PC-3 (cell line): ENCODE data around the gene PPP6R1. TPM values are rescaled to one million over a fixed set of nuclear protein-coding genes. Genes with fewer than 3 reads are reported as not detected.

Experiments
- ATAC-seq: fragments of 200-7000 bp; cut with Tn5 transposase; 2 replicates; pipeline ENCODE4 v1.9.1; 2020; ENCODE audit warnings: mild to moderate bottlenecking, moderate library complexity
- BruUV-seq: library from RNA; stranded (reverse); fragments of 400-500 nt; replicated peaks from 2 replicates; lab custom pipeline; 2021; lab: Mats Ljungman, UMichigan
- CTCF ChIA-PET: fragments of 300-600 bp; sonication (Branson Sonifier 250); formaldehyde crosslinking; loops from one replicate; lab custom pipeline; 2022; ENCODE audit warnings: antibody characterized with exemption; lab: Charles Lee
- POLR2A ChIA-PET: fragments of 300-600 bp; sonication (Branson Sonifier 250); formaldehyde crosslinking; loops from one replicate; lab custom pipeline; 2022; ENCODE audit warnings: antibody characterized with exemption; ENCODE audit not compliant: unreplicated experiment; lab: Charles Lee
- DNase-seq: peaks from one replicate; pipeline ENCODE4 v3.0.0-alpha.2; 2015
- H2AFZ ChIP-seq: fragments of 300-600 bp; sonication (generic); 2 replicates; pipeline ENCODE4 v1.6.0; 2016; ENCODE audit warnings: antibody characterized with exemption, low read length
- H3F3A ChIP-seq: fragments of 300-600 bp; sonication (generic); one replicate; pipeline ENCODE4 v1.6.0; 2017; ENCODE audit warnings: antibody characterized with exemption, low read length, control low read depth, mild to moderate bottlenecking; ENCODE audit not compliant: unreplicated experiment
- H3K27ac ChIP-seq: fragments of 300-600 bp; sonication (generic); 2 replicates; pipeline ENCODE4 v1.5.1; 2016; ENCODE audit warnings: mild to moderate bottlenecking, low read length
- H3K27me3 ChIP-seq: fragments of 300-600 bp; sonication (generic); 2 replicates; pipeline ENCODE4 v1.6.1; 2016; ENCODE audit warnings: low read length, mixed read lengths
- H3K36me3 ChIP-seq: fragments of 300-600 bp; sonication (generic); 2 replicates; pipeline ENCODE4 v1.6.1; 2016; ENCODE audit warnings: low read depth, mixed run types, low read length, mixed read lengths
- H3K4me1 ChIP-seq: fragments of 300-600 bp; sonication (generic); 2 replicates; pipeline ENCODE4 v1.5.1; 2016; ENCODE audit warnings: low read length; ENCODE audit not compliant: insufficient read depth
- H3K4me2 ChIP-seq: fragments of 300-600 bp; sonication (generic); 2 replicates; pipeline ENCODE4 v1.6.0; 2016; ENCODE audit warnings: low read length
- H3K4me3 ChIP-seq: fragments of 300-600 bp; sonication (generic); 2 replicates; pipeline ENCODE4 v1.5.1; 2016; ENCODE audit warnings: mild to moderate bottlenecking, low read length, mixed read lengths
- H3K79me2 ChIP-seq: fragments of 300-600 bp; sonication (generic); 2 replicates; pipeline ENCODE4 v1.6.1; 2017; ENCODE audit warnings: low read length, mixed read lengths
- H3K9ac ChIP-seq: fragments of 300-600 bp; sonication (generic); 2 replicates; pipeline ENCODE4 v1.6.0; 2016; ENCODE audit warnings: mild to moderate bottlenecking, low read length
- H3K9me2 ChIP-seq: fragments of 300-600 bp; sonication (generic); replicated peaks from 2 replicates; pipeline ENCODE4 v1.6.1; 2016; ENCODE audit warnings: mixed run types, low read length, mixed read lengths
- H3K9me3 ChIP-seq: fragments of 300-600 bp; sonication (generic); 2 replicates; pipeline ENCODE4 v1.6.1; 2016; ENCODE audit warnings: low read length, mixed read lengths
- H4K20me1 ChIP-seq: fragments of 300-600 bp; sonication (generic); 2 replicates; pipeline ENCODE4 v1.6.1; 2016; ENCODE audit warnings: low read length, mixed read lengths
- CTCF ChIP-seq: fragments of 300-600 bp; sonication (generic); conservative IDR thresholded peaks from 2 replicates; pipeline ENCODE4 v1.5.1; 2017; ENCODE audit warnings: antibody characterized with exemption, low read depth, mild to moderate bottlenecking, low read length
- EZH2 ChIP-seq: fragments of 300-600 bp; sonication (generic); IDR thresholded peaks from one replicate; pipeline ENCODE4 v1.6.1; 2017; ENCODE audit warnings: antibody characterized with exemption, mild to moderate bottlenecking, low read length; ENCODE audit not compliant: unreplicated experiment
- EZH2phosphoT487 ChIP-seq: fragments of 300-600 bp; sonication (generic); IDR thresholded peaks from 2 replicates; pipeline ENCODE4 v1.6.1; 2018; ENCODE audit warnings: mild to moderate bottlenecking, antibody characterized with exemption, low read length, borderline replicate concordance
- intact Hi-C: fragments of 100-400 bp; cut with micrococcal nuclease; formaldehyde crosslinking; loops from 2 replicates; pipeline ENCODE4 v1.9.0; 2023
- total RNA-seq: library from RNA; depleted of rRNA; stranded (reverse); fragments of >200 nt; gene quantifications from 2 replicates; pipeline ENCODE4 v1.2.3, GENCODE V29; 2014

The PPP6R1 gene
- total RNA-seq, 1 experiment from 2014 or later = 159 TPM

GRCh38 chr19:55269299-55269698 is 10.5 kb upstream of the PPP6R1 start:
- Histone ChIP-seq H2AFZ (no peak overlapping the region), H3K4me2 (no peak overlapping the region), H3K9ac (no peak overlapping the region), H3K9me3 (no peaks in the 10 kb centered on the region), H3K36me3 (peaks cover 14% of the 10 kb centered on the region), H3F3A (no peaks in the 10 kb centered on the region), H3K27ac (no peak overlapping the region), H4K20me1 (no peaks in the 10 kb centered on the region), H3K27me3 (no peaks in the 10 kb centered on the region), H3K4me3 (no peak overlapping the region), H3K4me1 (no peaks in the 10 kb centered on the region), H3K9me2 (no peaks in the 10 kb centered on the region), H3K79me2 (peaks cover 6% of the 10 kb centered on the region)
- ChIA-PET CTCF (no interaction called here), POLR2A (no interaction called here)
- intact Hi-C loops = no loop called here
- DNase-seq = no peak
- TF ChIP-seq EZH2 = no peak
- no peak for TF ChIP-seq CTCF
- TF ChIP-seq EZH2phosphoT487 = no peak
- no peak for ATAC-seq
- no TSS peak for BruUV-seq

- Histone ChIP-seq H3K4me1 (no peaks in the 10 kb centered on the region), H3K4me3 (no peak overlapping the region), H4K20me1 (no peaks in the 10 kb centered on the region), H3K9ac (no peak overlapping the region), H3K9me2 (no peaks in the 10 kb centered on the region), H3F3A (no peaks in the 10 kb centered on the region), H3K79me2 (peaks cover 6% of the 10 kb centered on the region), H3K27me3 (no peaks in the 10 kb centered on the region), H3K27ac (no peak overlapping the region), H3K36me3 (peaks cover 9% of the 10 kb centered on the region), H2AFZ (no peak overlapping the region), H3K4me2 (no peak overlapping the region), H3K9me3 (no peaks in the 10 kb centered on the region)
- no TSS peak for BruUV-seq
- ATAC-seq (no peak), DNase-seq (no peak)
- POLR2A ChIA-PET = no interaction called here
- CTCF ChIA-PET = no interaction called here
- TF ChIP-seq CTCF (no peak), EZH2phosphoT487 (no peak), EZH2 (no peak)
- intact Hi-C loops = no loop called here
Measured at GRCh38 chr19:55266840-55267239, 8.0 kb upstream of the PPP6R1 start.

- Histone ChIP-seq H3K4me2 (no peak overlapping the region), H3F3A (no peaks in the 10 kb centered on the region), H3K79me2 (peaks cover 6% of the 10 kb centered on the region), H3K27me3 (no peaks in the 10 kb centered on the region), H3K9ac (no peak overlapping the region), H3K4me3 (no peak overlapping the region), H3K27ac (no peak overlapping the region), H2AFZ (no peak overlapping the region), H3K36me3 (peaks cover 9% of the 10 kb centered on the region), H3K4me1 (no peaks in the 10 kb centered on the region), H3K9me3 (no peaks in the 10 kb centered on the region), H3K9me2 (no peaks in the 10 kb centered on the region), H4K20me1 (no peaks in the 10 kb centered on the region)
- ChIA-PET POLR2A (no interaction called here), CTCF (no interaction called here)
- no TSS peak for BruUV-seq
- no peak for DNase-seq
- TF ChIP-seq CTCF = no peak
- TF ChIP-seq EZH2 = no peak
- TF ChIP-seq EZH2phosphoT487 = no peak
- intact Hi-C loops = no loop called here
- no peak for ATAC-seq
Measured at GRCh38 chr19:55266404-55266803, 7.6 kb upstream of the PPP6R1 start.
